NOMO-1 treated with DMSO at 0.1 percent for 48 hours (cell line): Measurements from ENCODE around the gene NTHL1.

Experiments
- DNase-seq: peaks from one replicate; lab custom pipeline; 2025; ENCODE audit not compliant: unreplicated experiment; lab: John Stamatoyannopoulos, UW

Gene NTHL1

GRCh38 chr16:2047330-2048115, at the start of gene NTHL1, which contains the start of gene TSC2:
Gene NTHL1, minus strand, starts transcription at chr16:2047834. Its CDS starts 11 bp downstream, at chr16:2047823.
Gene TSC2, plus strand, starts transcription at chr16:2047985. Its CDS starts 631 bp downstream, at chr16:2048616.
- peak; percentile 93 for DNase-seq

GRCh38 chr16:2096853-2097595, 49.4 kb upstream of the NTHL1 start:
- DNase-seq, result no peak

- no peak for DNase-seq
Observed at GRCh38 chr16:2095918-2096582, 48.4 kb upstream of the NTHL1 start.

GRCh38 chr16:2095315-2095853, 47.8 kb upstream of the NTHL1 start:
- DNase-seq, result no peak

- DNase-seq, result no peak
Observed at GRCh38 chr16:2093793-2094192, 46.2 kb upstream of the NTHL1 start.

- no peak for DNase-seq
Observed at GRCh38 chr16:2092866-2093265, 45.2 kb upstream of the NTHL1 start.

GRCh38 chr16:2092256-2092620, 44.6 kb upstream of the NTHL1 start:
- DNase-seq, result no peak

- DNase-seq, result no peak
Observed at GRCh38 chr16:2091547-2092255, 44.1 kb upstream of the NTHL1 start.

GRCh38 chr16:2090777-2091546, 43.3 kb upstream of the NTHL1 start:
- DNase-seq, result no peak

- no peak for DNase-seq
Observed at GRCh38 chr16:2090481-2090776, 42.8 kb upstream of the NTHL1 start.

GRCh38 chr16:2089706-2090480, 42.3 kb upstream of the NTHL1 start:
- no peak for DNase-seq

GRCh38 chr16:2088759-2089358, 41.2 kb upstream of the NTHL1 start:
- no peak for DNase-seq

GRCh38 chr16:2087748-2088631, 40.4 kb upstream of the NTHL1 start:
- no peak for DNase-seq

- DNase-seq, result no peak
Observed at GRCh38 chr16:2086812-2087747, 39.4 kb upstream of the NTHL1 start.

GRCh38 chr16:2086106-2086742, 38.6 kb upstream of the NTHL1 start:
- no peak for DNase-seq

GRCh38 chr16:2085669-2086068, 38.0 kb upstream of the NTHL1 start:
- no peak for DNase-seq
